Colonic mucosa (tissue), 4 donors: ENCODE data around the gene CHSY3. TPM values are rescaled to one million over a fixed set of nuclear protein-coding genes. Genes with fewer than 3 reads are reported as not detected.

Source experiments
- DNase-seq: peaks from one replicate; pipeline ENCODE4 v3.0.0-alpha.2; 2020
- H3K27ac ChIP-seq: fragments of 200-600 bp; one replicate; pipeline ENCODE4 v1.8.0; 2021
- H3K27me3 ChIP-seq: fragments of 200-600 bp; one replicate; pipeline ENCODE4 v1.8.0; 2021
- H3K36me3 ChIP-seq: fragments of 200-600 bp; one replicate; pipeline ENCODE4 v1.8.0; 2021
- H3K4me1 ChIP-seq: fragments of 200-600 bp; one replicate; pipeline ENCODE4 v1.8.0; 2021; ENCODE audit warnings: mild to moderate bottlenecking
- H3K4me3 ChIP-seq: fragments of 200-600 bp; one replicate; pipeline ENCODE4 v1.8.0; 2021
- H3K9ac ChIP-seq, 2 donors: one replicate each; pipeline ENCODE4 v1.7.0; 2013; ENCODE audit warnings: control low read depth in 2 of 2, low read depth in 2 of 2, low read length in 2 of 2
- H3K9me3 ChIP-seq: fragments of 200-600 bp; one replicate; pipeline ENCODE4 v1.8.0; 2021
- CTCF ChIP-seq: fragments of 200-600 bp; IDR thresholded peaks from one replicate; pipeline ENCODE4 v1.8.0; 2022; ENCODE audit warnings: antibody characterized with exemption, mild to moderate bottlenecking
- intact Hi-C: fragments of 100-400 bp; cut with DNase I; formaldehyde crosslinking; loops from one replicate; pipeline ENCODE4 v1.14.1; 2022
- total RNA-seq, 2 donors: library from RNA; stranded (reverse); fragmentation: NEBNext Ultra II Directional in 1 of 2; extraction: Animal tissue kit (Norgen Biotek cat#: 25700) in 1 of 2; gene quantifications; one replicate each; pipeline ENCODE4 v1.2.1, GENCODE V29; 2021
- donor health status: healthy.
- donor health status: DM: no; HTN: no; CAD: no.
- donor health status: DM: no; HTN: no; CAD: no.

CHSY3 gene
- total RNA-seq, 2 donors from 2014 or later: 0.42 to 0.99 TPM

- Histone ChIP-seq H3K9ac (no peak overlapping the region), H3K4me1 (no peaks in the 10 kb centered on the region), H3K27me3 (no peaks in the 10 kb centered on the region), H3K36me3 (no peaks in the 10 kb centered on the region), H3K4me3 (no peak overlapping the region), H3K9me3 (no peaks in the 10 kb centered on the region), H3K27ac (no peak overlapping the region)
- DNase-seq: no peak
- TF ChIP-seq CTCF: no peak
- intact Hi-C loops: no loop called here
Observed at GRCh38 chr5:129921204-129921603, 16.9 kb downstream of the CHSY3 start.

GRCh38 chr5:129930221-129930620, 26.0 kb downstream of the CHSY3 start:
- H3K9me3 ChIP-seq: no peaks in the 10 kb centered on the region
- H3K4me3 ChIP-seq: no peak overlapping the region
- no peaks in the 10 kb centered on the region for H3K4me1 ChIP-seq
- H3K36me3 ChIP-seq: no peaks in the 10 kb centered on the region
- H3K27ac ChIP-seq: no peak overlapping the region
- H3K27me3 ChIP-seq: no peaks in the 10 kb centered on the region
- no peak overlapping the region for H3K9ac ChIP-seq
- intact Hi-C loops: no loop called here
- TF ChIP-seq CTCF: no peak
- no peak for DNase-seq

GRCh38 chr5:129935626-129936025, 31.4 kb downstream of the CHSY3 start:
- H3K36me3 ChIP-seq: no peaks in the 10 kb centered on the region
- no peak overlapping the region for H3K9ac ChIP-seq
- DNase-seq: no peak
- intact Hi-C loops: no loop called here
- no peaks in the 10 kb centered on the region for H3K27me3 ChIP-seq
- no peaks in the 10 kb centered on the region for H3K9me3 ChIP-seq
- H3K27ac ChIP-seq: no peak overlapping the region
- no peak overlapping the region for H3K4me3 ChIP-seq
- H3K4me1 ChIP-seq: no peaks in the 10 kb centered on the region
- TF ChIP-seq CTCF: no peak

GRCh38 chr5:129938077-129938476, 33.8 kb downstream of the CHSY3 start:
- H3K36me3 ChIP-seq: no peaks in the 10 kb centered on the region
- DNase-seq: no peak
- intact Hi-C loops: no loop called here
- no peaks in the 10 kb centered on the region for H3K9me3 ChIP-seq
- no peak overlapping the region for H3K27ac ChIP-seq
- no peak overlapping the region for H3K9ac ChIP-seq
- no peak overlapping the region for H3K4me3 ChIP-seq
- no peaks in the 10 kb centered on the region for H3K4me1 ChIP-seq
- TF ChIP-seq CTCF: no peak
- H3K27me3 ChIP-seq: no peaks in the 10 kb centered on the region

- H3K27ac ChIP-seq: no peak overlapping the region
- H3K36me3 ChIP-seq: no peaks in the 10 kb centered on the region
- H3K9me3 ChIP-seq: no peaks in the 10 kb centered on the region
- H3K9ac ChIP-seq: no peak overlapping the region
- no peak for TF ChIP-seq CTCF
- no peaks in the 10 kb centered on the region for H3K27me3 ChIP-seq
- DNase-seq: no peak
- no peaks in the 10 kb centered on the region for H3K4me1 ChIP-seq
- intact Hi-C loops: no loop called here
- no peak overlapping the region for H3K4me3 ChIP-seq
Observed at GRCh38 chr5:129943936-129944335, 39.7 kb downstream of the CHSY3 start.

GRCh38 chr5:129945028-129945427, 40.8 kb downstream of the CHSY3 start:
- TF ChIP-seq CTCF: no peak
- Histone ChIP-seq H3K4me1 (no peaks in the 10 kb centered on the region), H3K36me3 (no peaks in the 10 kb centered on the region), H3K9ac (no peak overlapping the region), H3K27ac (no peak overlapping the region), H3K4me3 (no peak overlapping the region), H3K27me3 (no peaks in the 10 kb centered on the region), H3K9me3 (no peaks in the 10 kb centered on the region)
- no peak for DNase-seq
- intact Hi-C loops: no loop called here
